HG03575 (cell line): ENCODE data around the gene GABRB2.
"Not testable (repeated sequence)": the region's sequence is repeated elsewhere in the genome, so short reads cannot be mapped to it uniquely, and the experiment has no call there.

ENCODE experiments used
- ATAC-seq: cut with Tn5 transposase; IDR thresholded peaks from one replicate; pipeline ENCODE4 v1.9.1; 2021; ENCODE audit not compliant: unreplicated experiment, insufficient number of reproducible peaks, low FRiP score; ENCODE audit errors: extremely low read depth

GABRB2 gene

GRCh38 chr5:161546470-161547301 lies at the start of gene GABRB2:
Gene GABRB2 (minus strand): TSS chr5:161546725. CDS start chr5:161546643, 82 bp downstream.
- peak; percentile 47 for ATAC-seq

GRCh38 chr5:161585798-161586197 lies 39.3 kb upstream of the GABRB2 start:
- no peak for ATAC-seq

DNA sequence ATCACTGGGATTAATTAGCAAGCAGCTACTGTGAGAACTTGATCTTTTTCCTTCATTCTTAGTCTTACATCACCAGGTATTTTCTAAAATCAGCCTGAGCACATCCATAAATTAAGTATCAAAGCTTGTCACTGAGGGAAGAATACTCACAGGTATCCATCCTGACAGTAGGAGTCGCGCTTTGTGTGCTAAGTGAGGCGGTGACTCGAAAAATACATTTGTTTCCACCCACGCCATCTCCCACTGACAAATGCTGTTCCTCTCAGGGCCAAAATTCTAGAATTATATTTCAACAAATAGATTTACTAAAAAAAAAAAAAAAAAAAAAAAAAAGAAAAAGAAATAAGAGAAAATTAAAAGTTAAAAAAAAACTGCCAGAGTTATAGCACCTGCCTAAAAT lies 34.1 kb upstream of the GABRB2 start:
- ATAC-seq: no peak

DNA sequence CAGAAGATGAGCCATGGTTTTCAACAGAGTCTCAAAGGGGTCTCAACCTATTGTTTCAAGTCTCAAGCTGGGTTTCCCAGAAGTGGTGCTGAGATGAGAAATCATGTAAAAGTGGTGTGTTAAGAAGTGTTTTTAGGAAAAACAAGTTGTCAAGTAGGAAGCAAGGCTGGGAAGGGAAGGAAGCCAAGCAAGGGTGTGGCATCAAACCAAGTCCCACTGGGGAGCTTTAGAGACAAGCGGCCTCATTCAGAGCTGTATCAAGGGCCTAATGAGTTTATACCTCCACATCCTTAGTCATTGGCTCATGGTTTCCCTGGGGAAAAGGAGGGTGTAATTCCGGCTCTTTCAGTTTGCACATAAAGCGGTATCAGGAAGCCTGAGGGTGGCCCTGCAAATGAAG lies 26.4 kb upstream of the GABRB2 start:
- ATAC-seq: no peak

- ATAC-seq: no peak
Measured at GRCh38 chr5:161566081-161566480, 19.6 kb upstream of the GABRB2 start.

DNA sequence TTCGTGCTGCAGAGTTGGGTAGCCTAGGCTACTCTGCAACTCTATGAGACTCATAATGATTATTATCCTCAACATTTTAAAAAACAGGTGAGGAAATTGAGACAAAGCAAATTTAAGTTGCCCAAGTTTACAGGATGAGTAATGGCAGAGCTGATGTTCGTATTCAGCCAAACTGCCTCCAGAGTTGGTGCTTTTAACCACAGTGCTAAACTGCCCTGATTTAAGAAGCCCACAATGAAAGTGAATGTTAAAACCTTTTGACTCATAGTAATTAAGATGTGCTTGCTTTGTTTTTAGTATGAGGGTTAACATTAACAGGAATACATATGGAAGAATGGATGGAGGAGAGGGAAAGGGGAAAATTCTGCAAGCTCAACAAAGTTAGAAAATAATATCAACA lies 15.9 kb upstream of the GABRB2 start:
- no peak for ATAC-seq

GRCh38 chr5:161549106-161549505 lies 2.6 kb upstream of the GABRB2 start:
- no peak for ATAC-seq

GRCh38 chr5:161548487-161549094 lies 2.1 kb upstream of the GABRB2 start:
- ATAC-seq: no peak

- no peak for ATAC-seq
Measured at GRCh38 chr5:161547738-161548486, 1.4 kb upstream of the GABRB2 start.

GRCh38 chr5:161547406-161547737 lies 847 bp upstream of the GABRB2 start:
- ATAC-seq: no peak

- ATAC-seq: no peak
Measured at GRCh38 chr5:161546095-161546469, 443 bp downstream of the GABRB2 start.

DNA sequence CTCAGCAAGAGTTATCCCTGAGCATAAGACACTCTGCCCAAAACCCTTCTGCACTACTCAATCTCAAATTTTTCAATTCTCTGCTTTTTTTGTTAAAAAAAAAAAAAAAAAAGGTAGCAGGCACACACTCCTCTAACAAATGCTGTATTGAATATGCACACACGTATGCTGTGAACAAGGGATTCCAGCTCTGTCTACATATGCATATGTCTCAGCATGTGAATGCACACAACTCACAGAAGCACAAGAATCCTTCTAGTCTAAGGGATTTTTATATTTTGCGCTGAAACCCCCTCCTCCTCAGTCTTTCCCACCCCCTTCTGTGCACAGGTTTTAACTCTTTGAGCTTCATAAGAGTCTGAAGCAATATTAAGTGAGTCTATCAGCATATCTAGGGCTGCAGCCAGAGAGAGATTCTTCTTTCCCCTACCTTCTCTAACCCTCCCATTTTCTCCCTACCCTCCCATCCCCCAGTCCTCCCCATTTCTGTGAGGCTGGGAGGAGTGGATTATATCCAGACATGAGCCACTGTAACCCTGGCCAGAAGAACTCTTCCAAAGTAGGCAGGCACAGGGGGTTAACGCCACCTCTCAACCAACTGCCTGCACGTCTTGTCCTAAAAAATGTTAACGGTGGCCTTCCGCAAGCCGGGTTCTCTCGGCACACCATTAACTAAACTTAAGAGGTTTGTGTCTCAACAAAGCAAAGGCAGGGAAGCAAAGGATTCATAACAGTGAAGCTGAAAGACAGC lies 1.0 kb downstream of the GABRB2 start:
- ATAC-seq: no peak

DNA sequence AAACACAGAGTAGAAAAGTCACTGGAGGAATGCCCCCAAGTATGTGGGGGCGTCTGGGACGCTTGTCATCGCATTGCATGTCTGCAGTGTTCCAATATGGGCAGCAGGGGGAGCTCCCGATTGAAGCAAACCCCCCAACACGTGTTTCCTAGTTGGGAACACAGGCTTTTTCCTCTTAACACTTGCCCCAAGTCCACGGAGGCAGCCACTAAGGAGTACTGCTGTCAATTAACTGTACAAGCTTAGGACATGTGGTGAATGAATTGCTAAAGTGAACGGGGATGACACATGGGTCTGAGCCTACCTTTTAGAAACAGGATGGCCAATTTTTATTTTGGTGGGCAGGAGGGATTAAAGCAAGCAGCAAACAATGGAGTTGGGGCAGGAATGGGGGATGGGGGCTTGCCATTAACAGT lies 2.2 kb downstream of the GABRB2 start:
- ATAC-seq: peak; percentile 34

GRCh38 chr5:161539016-161539415 lies 7.5 kb downstream of the GABRB2 start:
- ATAC-seq: no peak

GRCh38 chr5:161535762-161536161 lies 10.8 kb downstream of the GABRB2 start:
- no peak for ATAC-seq

GRCh38 chr5:161530700-161531099 lies 15.8 kb downstream of the GABRB2 start:
- no peak for ATAC-seq

DNA sequence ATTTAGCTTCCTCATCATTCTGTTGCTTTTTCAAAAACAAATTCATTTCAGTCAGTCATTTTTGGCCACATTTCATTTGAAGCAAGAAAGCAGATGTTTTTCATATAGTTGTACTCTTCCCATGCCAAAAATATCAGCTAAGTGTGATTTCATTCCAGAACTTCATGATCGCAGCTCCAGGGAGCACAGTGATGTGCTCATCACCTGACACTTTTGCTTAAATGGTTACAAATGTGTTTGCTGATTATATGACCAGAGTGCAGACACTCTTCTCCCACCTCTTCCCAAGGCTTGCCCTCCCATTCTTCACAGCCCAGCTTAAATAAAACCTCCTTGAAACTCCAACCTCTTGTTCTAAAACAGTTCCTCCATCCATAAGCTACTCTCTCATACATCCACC lies 32.6 kb downstream of the GABRB2 start:
- no peak for ATAC-seq

DNA sequence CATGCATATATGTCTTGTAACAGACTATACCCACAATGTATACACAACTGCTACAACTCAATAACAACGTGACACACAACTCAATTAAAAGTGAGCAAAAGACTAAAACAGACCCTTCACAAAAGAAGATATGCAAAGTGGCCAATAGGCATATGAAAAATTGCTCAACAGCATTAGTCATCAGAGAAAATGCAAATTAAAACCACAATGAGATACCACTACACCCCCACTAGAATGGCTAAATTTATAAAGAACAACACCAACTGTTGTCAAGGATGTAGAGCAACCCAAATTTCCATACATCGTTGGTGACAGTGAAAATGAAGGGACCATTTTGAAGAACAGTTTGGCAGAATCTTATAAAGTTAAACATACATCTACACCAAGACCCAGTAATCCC lies 38.9 kb downstream of the GABRB2 start:
- peak; percentile 55 for ATAC-seq

DNA sequence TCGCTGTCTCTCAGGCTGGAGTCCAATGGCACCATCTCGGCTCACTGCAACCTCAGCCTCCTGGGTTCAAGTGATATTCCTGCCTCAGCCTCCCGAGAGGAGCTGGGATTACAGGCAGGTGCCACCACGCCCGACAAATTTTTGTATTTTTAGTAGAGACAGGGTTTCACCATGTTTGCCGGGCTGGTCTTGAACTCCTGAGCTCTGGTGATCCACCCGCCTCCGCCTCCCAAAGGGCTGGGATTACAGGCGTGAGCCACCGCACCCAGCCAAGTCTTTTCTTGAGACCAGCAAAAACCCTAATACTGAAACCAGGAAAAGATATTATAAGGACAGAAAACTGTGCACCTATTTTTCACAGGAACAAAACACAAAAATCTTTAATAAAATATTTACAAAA lies 41.4 kb downstream of the GABRB2 start:
- ATAC-seq: not testable (repeated sequence)
